ENCODE data around the gene BTBD19. TPM values are rescaled to one million over a fixed set of nuclear protein-coding genes. Genes with fewer than 3 reads are reported as not detected.
A peak's percentile ranks its signal among the peaks of the same experiment; 100 is the strongest.

Gene BTBD19
- total RNA-seq, 1 donor from 2014 or later, result 15.1 TPM

GRCh38 chr1:44853201-44853600 lies 44.9 kb downstream of the BTBD19 start:
- Histone ChIP-seq H3K4me3 (no peak overlapping the region), H3K9me3 (no peaks in the 10 kb centered on the region), H3K27me3 (no peaks in the 10 kb centered on the region), H3K27ac (no peak overlapping the region), H3K4me1 (no peaks in the 10 kb centered on the region), H3K36me3 (peaks cover 6 to 17% of the 10 kb centered on the region in 2 donors)
- intact Hi-C loops (cut with DNase I), result no loop called here
- DNase-seq (ENCODE audit: low spot score in 2 of 2), result no peak
- no peak for TF ChIP-seq CTCF (IDR thresholded peaks at IDR 0.05)

- H3K27ac ChIP-seq, result no peak overlapping the region
- TF ChIP-seq CTCF (IDR thresholded peaks at IDR 0.05), result no peak
- no peak for DNase-seq (ENCODE audit: low spot score in 2 of 2)
- no peak overlapping the region for H3K4me3 ChIP-seq
- H3K27me3 ChIP-seq, result no peaks in the 10 kb centered on the region
- H3K36me3 ChIP-seq, result peaks cover 6 to 17% of the 10 kb centered on the region in 2 donors
- no peaks in the 10 kb centered on the region for H3K4me1 ChIP-seq
- no peaks in the 10 kb centered on the region for H3K9me3 ChIP-seq
- intact Hi-C loops (cut with DNase I), result no loop called here
Observed at GRCh38 chr1:44854970-44855369, 46.6 kb downstream of the BTBD19 start.

- no peak overlapping the region for H3K4me3 ChIP-seq
- H3K9me3 ChIP-seq, result no peaks in the 10 kb centered on the region
- no peaks in the 10 kb centered on the region for H3K27me3 ChIP-seq
- DNase-seq (ENCODE audit: low spot score in 2 of 2), result no peak
- peaks cover 4 to 10% of the 10 kb centered on the region in 2 donors for H3K36me3 ChIP-seq
- no peak for TF ChIP-seq CTCF (IDR thresholded peaks at IDR 0.05)
- H3K27ac ChIP-seq, result no peak overlapping the region
- no peaks in the 10 kb centered on the region for H3K4me1 ChIP-seq
- intact Hi-C loops (cut with DNase I), result no loop called here
Observed at GRCh38 chr1:44855742-44856141, 47.4 kb downstream of the BTBD19 start.

GRCh38 chr1:44857446-44857845 lies 49.1 kb downstream of the BTBD19 start:
- Histone ChIP-seq H3K4me3 (no peak overlapping the region), H3K36me3 (peaks cover 4 to 9% of the 10 kb centered on the region in 2 donors), H3K9me3 (no peaks in the 10 kb centered on the region), H3K4me1 (no peaks in the 10 kb centered on the region), H3K27me3 (no peaks in the 10 kb centered on the region), H3K27ac (no peak overlapping the region)
- DNase-seq (ENCODE audit: low spot score in 2 of 2), result no peak
- intact Hi-C loops (cut with DNase I), result no loop called here
- TF ChIP-seq CTCF (IDR thresholded peaks at IDR 0.05), result no peak

- DNase-seq (ENCODE audit: low spot score in 2 of 2), result no peak
- TF ChIP-seq CTCF (IDR thresholded peaks at IDR 0.05), result no peak
- Histone ChIP-seq H3K4me3 (no peak overlapping the region), H3K27ac (no peak overlapping the region), H3K4me1 (no peaks in the 10 kb centered on the region), H3K27me3 (no peaks in the 10 kb centered on the region), H3K36me3 (peaks cover 0 to 9% of the 10 kb centered on the region in 2 donors), H3K9me3 (no peaks in the 10 kb centered on the region)
- intact Hi-C loops (cut with DNase I), result no loop called here
Observed at GRCh38 chr1:44860331-44860730, 52.0 kb downstream of the BTBD19 start.

- H3K4me1 ChIP-seq, result no peaks in the 10 kb centered on the region
- peaks cover 0 to 9% of the 10 kb centered on the region in 2 donors for H3K36me3 ChIP-seq
- intact Hi-C loops (cut with DNase I), result no loop called here
- no peak for TF ChIP-seq CTCF (IDR thresholded peaks at IDR 0.05)
- H3K27me3 ChIP-seq, result no peaks in the 10 kb centered on the region
- no peak overlapping the region for H3K4me3 ChIP-seq
- H3K9me3 ChIP-seq, result no peaks in the 10 kb centered on the region
- no peak for DNase-seq (ENCODE audit: low spot score in 2 of 2)
- H3K27ac ChIP-seq, result peak overlapping the region in 1 of 2 donors; percentile 7
Observed at GRCh38 chr1:44860891-44861425, 52.6 kb downstream of the BTBD19 start.
